ENCODE results near the gene USP36.
A peak's percentile ranks its signal among the peaks of the same experiment; 100 is the strongest.

The USP36 gene

GRCh38 chr17:78802459-78802858, 38.2 kb downstream of the USP36 start:
- CTCF ChIA-PET: interaction anchor here (0.9 to 2.1 kb wide), 3 partner anchors 21 to 94 kb away, joined by 3 to 4 read pairs (median 3); no protein-coding TSS in a partner anchor

GRCh38 chr17:78802008-78802407, 38.6 kb downstream of the USP36 start:
- POLR2A ChIA-PET: no interaction called here
- no peak for TF ChIP-seq CTCF (IDR thresholded peaks at IDR 0.05; ENCODE audit: control extremely low read depth, extremely low read depth, low read depth, missing control alignments)
- no peak for DNase-seq (ENCODE audit: extremely low spot score)
- CTCF ChIA-PET: interaction anchor here (1.0 to 2.1 kb wide), 5 partner anchors 8 to 94 kb away, joined by 3 to 5 read pairs (median 4); no protein-coding TSS in a partner anchor

More at GRCh38 chr17:78802459-78802858, 38.2 kb downstream of the USP36 start:
- no peak for DNase-seq (ENCODE audit: extremely low spot score)
- POLR2A ChIA-PET: no interaction called here
- no peak for TF ChIP-seq CTCF (IDR thresholded peaks at IDR 0.05; ENCODE audit: control extremely low read depth, extremely low read depth, low read depth, missing control alignments)

- CTCF ChIA-PET: interaction anchor here (1.0 to 2.4 kb wide), 9 partner anchors 10 to 715 kb away, joined by 3 to 6 read pairs (median 3); no protein-coding TSS in a partner anchor
- DNase-seq (ENCODE audit: extremely low spot score): no peak
- POLR2A ChIA-PET: no interaction called here
- no peak for TF ChIP-seq CTCF (IDR thresholded peaks at IDR 0.05; ENCODE audit: control extremely low read depth, extremely low read depth, low read depth, missing control alignments)
Observed at GRCh38 chr17:78800132-78800931, 40.3 kb downstream of the USP36 start.

- ChIA-PET CTCF (interaction anchor here (1.0 to 2.4 kb wide), 12 partner anchors 8 to 714 kb away, joined by 3 to 7 read pairs (median 3); no protein-coding TSS in a partner anchor), POLR2A (no interaction called here)
- peak; percentile 41 for TF ChIP-seq CTCF (IDR thresholded peaks at IDR 0.05; ENCODE audit: control extremely low read depth, extremely low read depth, low read depth, missing control alignments)
- peak; percentile 65 for DNase-seq (ENCODE audit: extremely low spot score)
Observed at GRCh38 chr17:78798695-78799559, 41.7 kb downstream of the USP36 start.

- POLR2A ChIA-PET: no interaction called here
- CTCF ChIA-PET: interaction anchor here (1.3 to 1.6 kb wide), 4 partner anchors 11 to 303 kb away, joined by 3 to 7 read pairs (median 3); no protein-coding TSS in a partner anchor
- no peak for DNase-seq (ENCODE audit: extremely low spot score)
- no peak for TF ChIP-seq CTCF (IDR thresholded peaks at IDR 0.05; ENCODE audit: control extremely low read depth, extremely low read depth, low read depth, missing control alignments)
Observed at GRCh38 chr17:78797691-78798585, 42.7 kb downstream of the USP36 start.

Data from GM10248 (cell line).